HG03432 (cell line): ENCODE data around the gene WDR83.
"Not testable (repeated sequence)": the region's sequence is repeated elsewhere in the genome, so short reads cannot be mapped to it uniquely, and the experiment has no call there.

Experiments
- ATAC-seq: cut with Tn5 transposase; IDR thresholded peaks from one replicate; pipeline ENCODE4 v1.9.1; 2021; ENCODE audit warnings: mild to moderate bottlenecking, moderate library complexity; ENCODE audit not compliant: unreplicated experiment

Gene WDR83

DNA sequence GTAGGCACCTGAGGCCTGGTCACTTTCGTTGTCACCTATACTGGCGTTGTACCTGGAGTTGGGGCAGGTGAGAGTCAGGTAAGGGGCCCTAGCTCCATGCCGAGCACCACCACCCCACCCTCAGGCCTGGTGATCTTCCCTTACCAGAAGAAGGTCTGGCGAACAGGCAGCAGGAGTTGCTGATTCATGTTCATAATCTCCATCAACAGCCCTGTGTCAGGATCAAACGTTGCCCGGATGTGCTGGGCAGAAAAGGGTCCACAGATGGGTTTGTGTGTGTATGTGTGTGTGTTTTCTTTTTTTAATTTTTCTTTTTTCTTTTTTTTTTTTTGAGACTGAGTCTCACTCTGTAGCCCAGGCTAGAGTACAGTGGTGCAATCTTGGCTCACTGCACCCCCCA, 14.4 kb upstream of the WDR83 start:
- ATAC-seq, result no peak

DNA sequence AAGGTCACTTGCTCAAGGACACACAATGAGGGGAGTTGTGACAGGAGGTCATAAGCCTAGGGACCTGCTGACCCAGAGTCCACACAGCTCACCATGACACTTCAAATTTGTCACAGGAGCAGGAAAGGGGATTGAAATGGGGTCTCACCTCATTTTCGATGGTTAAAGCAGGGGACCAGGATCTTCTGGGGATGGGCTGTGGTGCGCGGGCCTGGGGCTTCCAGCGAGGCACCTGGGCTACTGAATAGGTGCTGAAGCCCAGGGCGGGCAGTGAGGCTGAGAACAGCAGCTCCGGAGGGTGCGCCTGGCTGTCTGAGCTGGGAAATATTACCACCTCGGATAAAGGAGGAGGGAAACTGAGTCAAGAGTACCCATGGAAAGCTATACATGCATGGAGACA, 11.1 kb upstream of the WDR83 start:
- ATAC-seq, result no peak

- no peak for ATAC-seq
Observed at GRCh38 chr19:12656899-12657571, 9.6 kb upstream of the WDR83 start.

DNA sequence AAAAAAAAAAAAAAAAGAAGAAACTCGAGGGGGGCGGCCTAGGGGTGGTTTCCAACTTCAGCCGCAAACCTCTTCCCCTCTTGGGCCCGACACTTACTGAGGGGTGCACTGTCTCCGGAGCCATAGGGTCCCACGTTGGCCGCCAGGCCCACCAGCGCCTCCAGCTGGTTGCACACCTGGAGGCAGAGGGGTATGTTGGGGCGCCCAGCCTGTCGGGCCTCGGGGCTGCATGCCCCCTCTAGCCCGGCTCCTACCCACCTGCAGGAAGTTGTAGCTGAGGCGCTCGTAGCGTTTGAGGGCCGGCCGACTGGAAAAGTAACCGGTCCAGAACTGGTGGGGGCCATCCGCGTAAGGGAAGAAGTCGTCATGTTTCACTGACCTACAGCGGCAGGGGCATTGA, 8.6 kb upstream of the WDR83 start:
- no peak for ATAC-seq

- ATAC-seq, result no peak
Observed at GRCh38 chr19:12660980-12661379, 5.6 kb upstream of the WDR83 start.

GRCh38 chr19:12664406-12665280, 2.0 kb upstream of the WDR83 start:
- no peak for ATAC-seq

DNA sequence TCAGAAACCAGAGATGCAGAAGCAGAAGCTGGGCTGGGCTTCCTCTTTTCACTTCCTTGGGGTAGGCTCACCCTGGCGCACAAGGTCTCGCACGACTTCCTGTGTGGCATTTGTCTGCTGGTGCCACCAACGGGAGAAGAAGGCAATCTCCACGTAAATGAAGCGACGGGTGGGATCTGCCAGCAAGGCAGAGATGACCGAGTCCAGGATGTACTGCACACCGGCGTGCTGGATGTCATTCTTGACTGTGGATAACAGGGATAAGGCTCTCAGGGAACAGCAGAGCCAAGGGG, 1.4 kb upstream of the WDR83 start:
- ATAC-seq, result no peak

- no peak for ATAC-seq
Observed at GRCh38 chr19:12665671-12666264, 839 bp upstream of the WDR83 start.

- ATAC-seq, result no peak
Observed at GRCh38 chr19:12667731-12668302, 1.2 kb downstream of the WDR83 start.

DNA sequence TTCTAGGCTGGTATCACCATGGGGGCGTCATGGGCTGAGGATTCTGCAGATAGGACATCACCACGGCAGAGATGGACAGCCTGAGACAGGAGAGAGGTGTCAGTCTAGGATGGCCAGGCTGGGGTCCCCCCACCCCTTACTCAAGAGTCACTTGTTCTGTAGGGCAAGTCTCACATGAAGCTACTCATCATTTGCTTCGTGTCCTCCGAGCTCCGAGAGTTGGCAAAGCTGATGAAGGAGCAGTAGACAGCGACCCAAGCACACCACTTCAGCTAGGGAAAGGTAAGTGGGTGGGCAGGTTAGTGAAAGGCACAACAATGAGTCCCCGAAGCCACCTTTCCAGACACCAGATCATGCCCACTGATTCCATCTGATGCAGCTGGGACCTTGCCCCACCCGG, 1.7 kb downstream of the WDR83 start:
- ATAC-seq, result no peak

DNA sequence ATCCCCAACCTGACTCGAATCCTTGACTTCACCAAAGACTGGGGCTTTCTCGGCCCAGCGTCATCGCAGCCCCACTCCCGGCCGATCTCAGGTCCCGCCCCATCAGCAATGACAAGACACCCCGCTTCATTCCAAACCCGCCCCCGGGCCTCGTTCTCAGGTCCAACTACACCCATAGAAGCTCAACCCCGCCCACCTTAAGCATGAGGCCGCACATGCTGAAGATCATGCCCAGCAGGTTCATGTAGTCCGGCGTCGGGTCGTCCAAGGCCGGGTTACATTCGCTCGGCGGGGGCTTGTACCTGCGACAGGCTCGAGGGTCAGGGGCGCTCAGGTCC, 2.3 kb downstream of the WDR83 start:
- ATAC-seq, result peak; percentile 18

DNA sequence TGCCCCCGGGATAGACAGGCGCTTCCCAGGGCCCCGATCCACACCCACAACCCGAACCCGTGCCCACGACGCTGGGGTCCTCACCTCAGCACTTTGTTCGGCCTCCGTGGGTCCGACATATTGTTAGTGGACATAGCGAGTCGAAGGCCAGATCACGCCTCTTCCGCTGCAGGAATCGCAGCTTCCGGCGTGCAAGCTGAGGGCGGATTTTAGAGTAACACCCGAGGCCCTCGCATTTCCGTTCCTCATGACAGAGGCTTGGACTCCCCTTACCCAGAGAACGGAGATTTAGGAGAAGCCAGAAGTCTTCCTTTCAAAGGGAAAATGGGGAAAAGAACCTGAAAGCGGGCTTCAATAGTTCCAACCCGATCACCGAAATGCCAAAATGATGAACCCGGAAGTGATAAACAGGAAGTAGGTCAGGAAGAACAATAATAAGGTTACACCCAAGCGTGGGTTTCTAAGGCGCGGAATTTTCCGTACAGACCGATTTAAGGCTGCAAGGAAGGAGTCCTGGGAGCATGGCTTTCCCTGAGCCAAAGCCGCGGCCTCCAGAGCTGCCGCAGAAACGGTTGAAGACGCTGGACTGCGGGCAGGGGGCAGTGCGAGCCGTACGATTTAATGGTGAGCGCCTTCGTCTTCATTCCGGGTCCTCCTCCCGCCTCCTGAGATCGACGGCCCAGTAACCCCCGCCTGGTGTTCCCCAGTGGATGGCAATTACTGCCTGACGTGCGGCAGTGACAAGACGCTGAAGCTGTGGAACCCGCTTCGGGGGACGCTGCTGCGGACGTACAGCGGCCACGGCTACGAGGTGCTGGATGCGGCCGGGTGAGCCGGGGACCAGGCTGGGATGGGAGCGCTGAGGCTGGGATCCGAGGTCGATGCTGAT, 2.9 kb downstream of the WDR83 start:
- peak; percentile 39 for ATAC-seq

- no peak for ATAC-seq
Observed at GRCh38 chr19:12670159-12670928, 3.7 kb downstream of the WDR83 start.

DNA sequence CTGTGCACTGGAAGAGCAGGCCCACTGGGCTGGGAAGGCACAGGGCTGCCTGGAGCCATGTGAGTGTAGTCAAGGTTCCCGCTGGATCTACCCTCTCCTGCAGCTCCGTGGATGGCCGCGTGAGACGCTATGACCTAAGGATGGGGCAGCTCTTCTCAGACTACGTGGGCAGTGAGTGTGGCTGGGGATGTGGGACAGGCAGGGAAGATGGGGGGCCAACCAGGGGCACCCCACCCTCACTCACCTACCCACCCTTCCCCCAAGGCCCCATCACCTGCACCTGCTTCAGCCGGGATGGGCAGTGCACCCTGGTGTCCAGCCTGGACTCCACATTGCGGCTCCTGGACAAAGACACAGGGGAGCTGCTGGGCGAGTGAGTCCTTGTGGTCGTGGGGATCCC, 6.1 kb downstream of the WDR83 start:
- no peak for ATAC-seq

DNA sequence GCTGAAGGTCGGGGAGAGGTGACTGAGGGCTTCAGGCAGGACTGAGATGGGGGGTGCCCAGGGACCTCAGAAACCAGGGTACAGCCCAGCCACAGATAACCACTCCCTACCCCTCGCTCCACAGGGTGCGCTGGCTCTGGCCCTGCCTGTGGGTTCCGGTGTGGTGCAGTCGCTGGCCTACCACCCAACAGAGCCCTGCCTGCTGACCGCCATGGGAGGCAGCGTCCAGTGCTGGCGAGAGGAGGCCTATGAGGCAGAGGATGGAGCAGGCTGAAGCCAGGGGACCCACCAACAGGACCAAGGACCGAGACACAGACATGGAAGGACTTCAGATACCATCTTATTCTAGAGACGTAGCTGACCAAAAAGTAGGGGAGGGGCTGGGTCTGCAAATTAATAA, 8.8 kb downstream of the WDR83 start:
- no peak for ATAC-seq

DNA sequence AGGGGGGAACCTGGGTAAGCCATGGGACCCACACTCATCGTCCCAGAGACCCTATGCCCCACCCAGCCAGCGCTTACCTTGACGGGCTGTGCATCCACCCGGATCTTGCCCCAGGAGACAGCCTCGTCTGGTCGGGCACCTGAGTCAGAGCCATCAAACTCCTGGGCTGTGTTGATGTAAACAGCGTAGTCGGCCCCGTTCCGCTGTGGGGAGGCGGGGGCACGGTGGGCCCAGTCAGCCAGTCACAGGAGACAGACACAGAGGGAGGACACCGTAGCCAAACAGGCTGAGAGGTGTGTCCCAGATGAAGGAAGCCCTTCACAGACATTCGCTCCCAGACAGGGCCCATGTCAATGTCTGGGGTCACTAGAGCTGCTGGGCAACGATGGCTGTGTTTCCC, 9.3 kb downstream of the WDR83 start:
- no peak for ATAC-seq

GRCh38 chr19:12676384-12676792, 9.8 kb downstream of the WDR83 start:
- ATAC-seq, result no peak

- no peak for ATAC-seq
Observed at GRCh38 chr19:12676928-12677327, 10.3 kb downstream of the WDR83 start.

GRCh38 chr19:12678039-12678438, 11.4 kb downstream of the WDR83 start:
- not testable (repeated sequence) for ATAC-seq

DNA sequence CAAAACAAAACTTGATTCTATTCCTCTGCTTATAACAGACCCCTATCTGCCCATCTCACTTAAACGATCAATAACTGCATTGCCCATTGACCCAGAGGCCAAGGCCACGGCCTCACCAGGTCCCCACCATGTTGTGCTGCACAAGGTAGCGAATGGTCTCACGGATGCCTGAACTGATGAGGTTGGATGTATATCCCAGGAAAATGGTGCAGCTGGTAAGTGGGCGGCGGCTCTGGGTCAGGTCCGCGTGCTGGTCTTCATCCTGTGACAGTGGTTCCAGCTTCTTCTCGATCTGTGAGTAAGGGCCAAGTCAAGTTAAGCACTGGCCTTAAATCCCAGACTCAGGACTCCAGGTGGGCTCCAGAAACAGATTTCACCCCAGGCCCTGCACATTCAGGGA, 13.4 kb downstream of the WDR83 start:
- no peak for ATAC-seq
